ENCODE results near the gene ERBB4. TPM values are rescaled to one million over a fixed set of nuclear protein-coding genes. Genes with fewer than 3 reads are reported as not detected.

Gene ERBB4
- total and polyA plus RNA-seq, 7 experiments from 2014 or later: not detected

- Mint-ChIP-seq H3K36me3 (no peaks in the 10 kb centered on the region), H3K27me3 (no peaks in the 10 kb centered on the region), H3K27ac (no peak overlapping the region), H3K9me3 (peaks cover 0 to 8% (median 0%) of the 10 kb centered on the region in 11 donors), H3K4me1 (no peaks in the 10 kb centered on the region), H3K4me3 (no peak overlapping the region)
- no peaks in the 10 kb centered on the region for H3K4me1 ChIP-seq (ENCODE audit: control insufficient read depth in 2 of 2, insufficient read depth in 2 of 2, low read length in 2 of 2)
- ChIA-PET CTCF (no interaction called here), POLR2A (no interaction called here)
- no peaks in the 10 kb centered on the region for H3K9me3 ChIP-seq (ENCODE audit: control insufficient read depth in 2 of 3, low read length in 3 of 3)
- no peak overlapping the region for H3K4me3 ChIP-seq (ENCODE audit: low read length)
- no peaks in the 10 kb centered on the region for H3K27me3 ChIP-seq (ENCODE audit: control insufficient read depth in 2 of 2, insufficient read depth in 2 of 2, low read length in 2 of 2)
- DNase-seq (no peak), ATAC-seq (no peak)
- H3K27ac ChIP-seq (ENCODE audit: low read depth, low read length): no peak overlapping the region
- no peaks in the 10 kb centered on the region for H3K36me3 ChIP-seq (ENCODE audit: control insufficient read depth in 2 of 3, insufficient read depth in 3 of 3, low read length in 3 of 3)
- intact Hi-C loops (cut with micrococcal nuclease): no loop called here
Measured at GRCh38 chr2:211468877-211469663, 1069.5 kb downstream of the ERBB4 start.

GRCh38 chr2:211468217-211468616 is 1070.4 kb downstream of the ERBB4 start:
- Mint-ChIP-seq H3K27me3 (no peaks in the 10 kb centered on the region), H3K4me3 (no peak overlapping the region), H3K9me3 (peaks cover 0 to 8% (median 0%) of the 10 kb centered on the region in 11 donors), H3K4me1 (no peaks in the 10 kb centered on the region), H3K36me3 (no peaks in the 10 kb centered on the region), H3K27ac (no peak overlapping the region)
- DNase-seq (no peak), ATAC-seq (no peak)
- no peaks in the 10 kb centered on the region for H3K9me3 ChIP-seq (ENCODE audit: control insufficient read depth in 2 of 3, low read length in 3 of 3)
- H3K4me1 ChIP-seq (ENCODE audit: control insufficient read depth in 2 of 2, insufficient read depth in 2 of 2, low read length in 2 of 2): no peaks in the 10 kb centered on the region
- no peak overlapping the region for H3K4me3 ChIP-seq (ENCODE audit: low read length)
- H3K27me3 ChIP-seq (ENCODE audit: control insufficient read depth in 2 of 2, insufficient read depth in 2 of 2, low read length in 2 of 2): no peaks in the 10 kb centered on the region
- ChIA-PET POLR2A (no interaction called here), CTCF (no interaction called here)
- H3K36me3 ChIP-seq (ENCODE audit: control insufficient read depth in 2 of 3, insufficient read depth in 3 of 3, low read length in 3 of 3): no peaks in the 10 kb centered on the region
- H3K27ac ChIP-seq (ENCODE audit: low read depth, low read length): no peak overlapping the region
- intact Hi-C loops (cut with micrococcal nuclease): no loop called here

- Mint-ChIP-seq H3K36me3 (no peaks in the 10 kb centered on the region), H3K27ac (no peak overlapping the region), H3K9me3 (peaks cover 0 to 5% (median 0%) of the 10 kb centered on the region in 11 donors), H3K4me3 (no peak overlapping the region), H3K4me1 (no peaks in the 10 kb centered on the region), H3K27me3 (no peaks in the 10 kb centered on the region)
- no peak for DNase-seq
- intact Hi-C loops (cut with micrococcal nuclease): no loop called here
- CTCF ChIA-PET: no interaction called here
- POLR2A ChIA-PET: no interaction called here
- ATAC-seq: no peak
- no peaks in the 10 kb centered on the region for H3K4me1 ChIP-seq (ENCODE audit: control insufficient read depth in 2 of 2, insufficient read depth in 2 of 2, low read length in 2 of 2)
- H3K36me3 ChIP-seq (ENCODE audit: control insufficient read depth in 2 of 3, insufficient read depth in 3 of 3, low read length in 3 of 3): no peaks in the 10 kb centered on the region
- H3K27ac ChIP-seq (ENCODE audit: low read depth, low read length): no peak overlapping the region
- no peaks in the 10 kb centered on the region for H3K27me3 ChIP-seq (ENCODE audit: control insufficient read depth in 2 of 2, insufficient read depth in 2 of 2, low read length in 2 of 2)
- no peak overlapping the region for H3K4me3 ChIP-seq (ENCODE audit: low read length)
- H3K9me3 ChIP-seq (ENCODE audit: control insufficient read depth in 2 of 3, low read length in 3 of 3): no peaks in the 10 kb centered on the region
Measured at GRCh38 chr2:211463397-211463796, 1075.2 kb downstream of the ERBB4 start.

- ATAC-seq: no peak
- no peak overlapping the region for H3K27ac Mint-ChIP-seq
- no peaks in the 10 kb centered on the region for H3K4me1 Mint-ChIP-seq
- CTCF ChIA-PET: no interaction called here
- no peak overlapping the region for H3K4me3 Mint-ChIP-seq
- Histone ChIP-seq H3K4me3 (ENCODE audit: low read length) (no peak overlapping the region), H3K27ac (ENCODE audit: low read depth, low read length) (no peak overlapping the region), H3K4me1 (ENCODE audit: control insufficient read depth in 2 of 2, insufficient read depth in 2 of 2, low read length in 2 of 2) (no peaks in the 10 kb centered on the region), H3K9me3 (ENCODE audit: control insufficient read depth in 2 of 3, low read length in 3 of 3) (no peaks in the 10 kb centered on the region), H3K27me3 (ENCODE audit: control insufficient read depth in 2 of 2, insufficient read depth in 2 of 2, low read length in 2 of 2) (no peaks in the 10 kb centered on the region), H3K36me3 (ENCODE audit: control insufficient read depth in 2 of 3, insufficient read depth in 3 of 3, low read length in 3 of 3) (no peaks in the 10 kb centered on the region)
- intact Hi-C loops (cut with micrococcal nuclease): no loop called here
- H3K27me3 Mint-ChIP-seq: no peaks in the 10 kb centered on the region
- POLR2A ChIA-PET: no interaction called here
- no peaks in the 10 kb centered on the region for H3K36me3 Mint-ChIP-seq
- DNase-seq: no peak
- peaks cover 0 to 4% (median 0%) of the 10 kb centered on the region in 11 donors for H3K9me3 Mint-ChIP-seq
Measured at GRCh38 chr2:211458974-211459373, 1079.6 kb downstream of the ERBB4 start.

DNA sequence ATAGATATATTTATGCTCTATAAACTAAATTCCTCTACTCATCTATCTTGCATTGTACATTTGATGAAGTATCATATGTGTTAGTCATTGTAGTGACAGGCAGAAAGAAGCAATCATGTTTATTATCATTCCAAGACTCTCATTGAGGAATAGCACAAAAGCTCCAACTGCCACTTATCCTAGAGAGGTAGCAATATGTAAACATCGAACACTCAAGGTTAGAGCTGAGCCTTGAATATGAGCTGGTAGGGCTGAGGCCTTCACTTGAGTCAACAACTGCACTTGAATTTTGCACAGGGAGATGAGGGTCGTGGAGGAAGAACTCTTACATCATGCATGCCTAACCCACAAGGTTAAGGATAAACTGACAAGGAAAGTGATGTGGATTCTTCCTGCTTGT is 1081.3 kb downstream of the ERBB4 start:
- Histone ChIP-seq H3K27me3 (ENCODE audit: control insufficient read depth in 2 of 2, insufficient read depth in 2 of 2, low read length in 2 of 2) (no peaks in the 10 kb centered on the region), H3K9me3 (ENCODE audit: control insufficient read depth in 2 of 3, low read length in 3 of 3) (no peaks in the 10 kb centered on the region), H3K4me3 (ENCODE audit: low read length) (no peak overlapping the region), H3K27ac (ENCODE audit: low read depth, low read length) (no peak overlapping the region), H3K4me1 (ENCODE audit: control insufficient read depth in 2 of 2, insufficient read depth in 2 of 2, low read length in 2 of 2) (no peaks in the 10 kb centered on the region), H3K36me3 (ENCODE audit: control insufficient read depth in 2 of 3, insufficient read depth in 3 of 3, low read length in 3 of 3) (no peaks in the 10 kb centered on the region)
- ATAC-seq (no peak), DNase-seq (no peak)
- ChIA-PET CTCF (no interaction called here), POLR2A (no interaction called here)
- H3K36me3 Mint-ChIP-seq: no peaks in the 10 kb centered on the region
- peaks cover 0 to 1% (median 0%) of the 10 kb centered on the region in 11 donors for H3K9me3 Mint-ChIP-seq
- H3K4me1 Mint-ChIP-seq: no peaks in the 10 kb centered on the region
- H3K27ac Mint-ChIP-seq: no peak overlapping the region
- H3K4me3 Mint-ChIP-seq: no peak overlapping the region
- intact Hi-C loops (cut with micrococcal nuclease): no loop called here
- H3K27me3 Mint-ChIP-seq: no peaks in the 10 kb centered on the region

DNA sequence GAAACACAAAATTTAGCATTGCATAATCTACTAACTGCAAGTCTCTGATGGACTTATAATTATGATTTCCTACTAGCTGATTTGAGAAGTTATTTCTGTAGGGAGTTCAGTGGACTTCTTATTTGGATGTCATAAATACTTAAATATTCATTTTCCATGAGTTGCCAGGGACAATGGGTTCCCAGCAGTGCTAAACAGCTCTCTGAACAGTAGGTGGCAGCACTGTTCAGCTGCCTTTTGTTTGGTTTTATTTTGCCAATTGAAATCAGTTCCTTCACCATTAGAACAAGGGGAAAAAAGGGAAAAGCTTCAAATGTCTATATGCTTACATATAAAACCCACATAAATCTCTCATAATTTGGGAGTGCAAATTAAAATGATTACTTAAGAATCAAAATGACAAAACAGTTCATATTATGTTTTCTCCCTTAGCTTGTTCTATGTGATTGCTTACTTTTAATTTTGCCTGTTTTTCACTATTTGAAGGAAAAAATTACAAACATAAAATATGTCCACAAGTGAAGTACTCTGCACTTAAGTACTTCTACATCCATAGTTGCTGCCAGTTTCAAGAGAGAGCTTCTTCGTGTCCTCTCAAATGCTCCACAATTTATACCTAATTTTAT is 1083.3 kb downstream of the ERBB4 start:
- peak in 2 of 9 donors; percentile 2 to 6 for DNase-seq
- H3K27me3 ChIP-seq (ENCODE audit: control insufficient read depth in 2 of 2, insufficient read depth in 2 of 2, low read length in 2 of 2): no peaks in the 10 kb centered on the region
- ChIA-PET POLR2A (no interaction called here), CTCF (interaction anchor here (1.0 kb wide), 1 partner anchor 9 kb away, joined by 3 read pairs; no protein-coding TSS in a partner anchor)
- H3K4me3 ChIP-seq (ENCODE audit: low read length): no peak overlapping the region
- H3K27me3 Mint-ChIP-seq: no peaks in the 10 kb centered on the region
- H3K27ac ChIP-seq (ENCODE audit: low read depth, low read length): no peak overlapping the region
- no peak overlapping the region for H3K27ac Mint-ChIP-seq
- H3K9me3 ChIP-seq (ENCODE audit: control insufficient read depth in 2 of 3, low read length in 3 of 3): no peaks in the 10 kb centered on the region
- H3K36me3 ChIP-seq (ENCODE audit: control insufficient read depth in 2 of 3, insufficient read depth in 3 of 3, low read length in 3 of 3): no peaks in the 10 kb centered on the region
- intact Hi-C loops (cut with micrococcal nuclease): no loop called here
- no peaks in the 10 kb centered on the region for H3K4me1 Mint-ChIP-seq
- H3K36me3 Mint-ChIP-seq: no peaks in the 10 kb centered on the region
- no peak for ATAC-seq
- peaks cover 0 to 1% (median 0%) of the 10 kb centered on the region in 11 donors for H3K9me3 Mint-ChIP-seq
- no peaks in the 10 kb centered on the region for H3K4me1 ChIP-seq (ENCODE audit: control insufficient read depth in 2 of 2, insufficient read depth in 2 of 2, low read length in 2 of 2)
- no peak overlapping the region for H3K4me3 Mint-ChIP-seq

DNA sequence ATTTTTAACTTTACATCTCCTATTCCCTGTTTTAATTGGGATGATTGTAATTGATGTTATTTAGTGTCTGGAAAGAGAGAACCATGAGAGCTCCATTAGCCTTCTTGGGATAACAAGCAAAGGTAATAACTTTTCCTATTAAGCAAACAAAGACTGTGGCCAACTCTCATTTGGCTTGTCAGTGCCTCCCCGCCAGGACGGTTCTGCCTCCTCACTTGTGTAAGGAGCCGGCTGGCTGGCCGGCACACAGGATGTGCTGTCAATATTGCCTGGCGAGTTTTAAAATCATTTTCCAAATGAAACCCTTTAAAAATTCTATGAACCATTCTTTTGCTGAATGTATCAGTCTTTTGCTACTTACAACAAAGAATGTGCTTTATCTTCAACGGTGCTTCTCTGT is 1083.9 kb downstream of the ERBB4 start:
- Histone ChIP-seq H3K9me3 (ENCODE audit: control insufficient read depth in 2 of 3, low read length in 3 of 3) (no peaks in the 10 kb centered on the region), H3K36me3 (ENCODE audit: control insufficient read depth in 2 of 3, insufficient read depth in 3 of 3, low read length in 3 of 3) (no peaks in the 10 kb centered on the region), H3K4me3 (ENCODE audit: low read length) (no peak overlapping the region), H3K27ac (ENCODE audit: low read depth, low read length) (no peak overlapping the region), H3K4me1 (ENCODE audit: control insufficient read depth in 2 of 2, insufficient read depth in 2 of 2, low read length in 2 of 2) (no peaks in the 10 kb centered on the region), H3K27me3 (ENCODE audit: control insufficient read depth in 2 of 2, insufficient read depth in 2 of 2, low read length in 2 of 2) (no peaks in the 10 kb centered on the region)
- peaks cover 0 to 1% (median 0%) of the 10 kb centered on the region in 11 donors for H3K9me3 Mint-ChIP-seq
- DNase-seq (no peak), ATAC-seq (no peak)
- no peak overlapping the region for H3K27ac Mint-ChIP-seq
- no peaks in the 10 kb centered on the region for H3K36me3 Mint-ChIP-seq
- ChIA-PET CTCF (interaction anchor here (1.0 kb wide), 1 partner anchor 10 kb away, joined by 3 read pairs; no protein-coding TSS in a partner anchor), POLR2A (no interaction called here)
- intact Hi-C loops (cut with micrococcal nuclease): no loop called here
- no peak overlapping the region for H3K4me3 Mint-ChIP-seq
- no peaks in the 10 kb centered on the region for H3K27me3 Mint-ChIP-seq
- no peaks in the 10 kb centered on the region for H3K4me1 Mint-ChIP-seq
